Measurements from ENCODE around the gene FAM217B.
"Not testable (repeated sequence)": the region's sequence is repeated elsewhere in the genome, so short reads cannot be mapped to it uniquely, and the experiment has no call there.

FAM217B gene

DNA sequence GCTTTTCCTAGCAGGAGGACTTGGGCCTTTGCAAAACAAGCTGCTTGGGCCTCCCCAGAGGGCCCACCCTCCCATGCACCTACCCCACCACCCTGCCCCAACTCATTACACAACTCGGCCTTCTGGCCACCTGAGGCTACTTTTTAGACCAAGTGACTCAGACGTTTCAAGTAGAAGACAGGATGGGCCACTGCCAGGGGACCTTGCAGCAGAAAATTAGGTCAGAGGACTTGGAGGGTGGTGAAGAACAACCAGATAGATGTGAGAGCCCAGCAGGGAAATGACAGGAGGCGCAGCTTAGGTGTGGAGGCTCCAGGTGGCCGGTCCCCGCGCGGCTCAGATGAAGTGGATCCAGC is 1.5 kb upstream of the FAM217B start:
- no peak for DNase-seq (ENCODE audit: low read depth in 2 of 2)

DNA sequence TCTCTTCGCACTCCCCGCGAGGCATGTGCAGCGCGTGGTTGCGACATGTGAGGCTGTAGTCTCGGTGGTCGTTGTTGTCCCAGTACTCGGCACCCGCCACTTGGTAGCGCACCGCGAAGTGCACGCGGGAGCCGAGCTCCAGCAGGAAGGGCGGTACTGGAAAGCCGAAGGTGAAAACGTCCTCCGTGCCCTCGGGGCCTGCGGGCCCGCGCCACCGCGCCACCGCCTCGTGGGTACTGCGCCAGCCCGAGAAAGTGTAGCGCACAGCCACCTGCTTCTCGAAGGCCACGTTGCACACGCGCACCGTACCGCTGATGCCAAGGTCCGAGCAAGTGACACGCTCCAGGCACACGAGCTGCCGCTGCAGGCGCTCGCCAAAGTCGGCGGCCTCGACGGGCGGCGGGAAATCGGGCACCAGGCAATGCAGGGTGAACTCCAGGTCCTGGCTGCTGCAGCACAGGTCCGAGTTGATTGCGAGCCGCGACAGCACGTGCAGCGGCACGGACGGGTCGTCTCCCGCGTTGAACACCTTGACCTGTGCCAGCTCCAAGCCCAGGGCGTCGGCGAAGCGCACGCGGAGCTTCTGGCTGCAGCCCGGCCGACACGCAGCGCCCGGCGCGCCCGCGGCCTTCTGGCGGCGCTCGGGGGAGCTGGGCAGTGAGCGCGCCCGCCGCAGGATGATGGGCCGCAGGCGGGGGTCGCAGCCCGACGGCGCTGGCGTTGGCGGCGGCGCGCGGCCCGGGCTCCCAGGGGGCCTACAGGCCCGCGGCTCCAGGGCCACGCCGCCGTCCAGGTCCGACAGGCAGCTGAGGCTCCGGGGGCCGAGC is 924 bp upstream of the FAM217B start:
- DNase-seq (ENCODE audit: low read depth in 2 of 2), result no peak

DNA sequence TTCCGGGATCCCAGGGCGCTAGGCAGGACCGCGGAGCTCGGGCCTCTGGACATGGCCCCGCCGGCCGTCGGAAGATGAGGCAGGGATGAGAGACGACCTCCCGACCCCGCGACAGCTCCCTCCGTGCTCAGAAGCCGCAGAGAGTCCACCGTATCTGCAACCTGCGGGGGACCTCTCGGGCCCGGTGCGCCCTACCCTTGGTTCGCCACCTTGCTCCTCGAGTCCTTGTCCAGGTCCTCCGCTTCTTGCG is 385 bp upstream of the FAM217B start:
- no peak for DNase-seq (ENCODE audit: low read depth in 2 of 2)

DNA sequence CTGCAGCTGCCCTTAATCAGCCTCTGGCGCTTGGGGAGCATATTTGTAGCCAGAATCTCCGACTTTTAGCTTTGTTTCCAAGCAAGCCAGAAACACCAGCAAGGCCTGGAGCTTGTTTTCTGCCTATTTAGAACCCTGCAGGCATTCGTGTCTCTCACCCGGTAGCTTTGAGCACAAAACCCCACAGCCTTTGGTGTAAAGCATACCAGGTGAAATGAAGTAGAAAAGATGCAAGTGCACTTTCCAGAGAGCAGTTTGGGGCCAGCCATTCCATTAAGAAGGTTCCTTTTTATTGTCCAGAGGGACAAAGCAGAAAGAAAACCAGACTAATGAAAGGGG is 736 bp downstream of the FAM217B start:
- no peak for DNase-seq (ENCODE audit: low read depth in 2 of 2)

DNA sequence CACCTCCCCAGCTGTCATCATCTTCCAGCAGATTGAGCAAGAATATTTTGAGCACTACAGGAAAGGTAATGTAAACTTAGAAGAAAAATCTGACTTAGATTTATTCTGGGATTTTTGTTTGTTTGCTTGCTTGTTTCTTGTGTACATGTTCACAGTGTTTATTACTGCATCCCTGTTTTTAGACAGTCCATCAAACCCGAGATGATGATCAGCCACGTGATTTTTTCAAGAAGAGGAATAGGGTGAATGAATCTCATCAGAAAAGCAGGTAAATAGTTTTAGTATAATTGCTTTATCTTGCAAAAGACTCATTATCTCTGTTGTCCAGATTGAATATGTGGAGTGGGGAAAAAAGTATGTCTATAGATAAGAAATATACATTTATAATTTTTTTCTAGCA is 2.1 kb downstream of the FAM217B start:
- DNase-seq (ENCODE audit: low read depth in 2 of 2), result no peak

DNA sequence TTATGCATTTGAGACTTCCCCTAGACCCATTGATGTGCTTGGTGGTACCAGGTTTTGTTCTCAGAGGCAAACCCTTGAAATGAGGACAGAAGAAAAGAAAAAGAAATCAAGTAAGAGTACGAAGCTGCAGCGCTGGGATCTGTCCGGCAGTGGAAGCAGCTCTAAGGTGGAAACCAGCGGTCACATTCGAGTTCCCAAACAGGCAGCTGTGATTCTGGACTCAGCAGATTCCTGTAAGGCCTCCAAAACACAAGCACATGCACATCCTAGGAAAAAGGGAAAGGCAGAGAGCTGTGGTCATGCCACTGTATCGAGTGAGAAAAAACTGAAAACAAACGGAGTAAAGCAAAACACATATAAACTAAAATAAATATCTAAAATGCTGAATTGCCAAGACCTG is 4.5 kb downstream of the FAM217B start:
- no peak for DNase-seq (ENCODE audit: low read depth in 2 of 2)

DNA sequence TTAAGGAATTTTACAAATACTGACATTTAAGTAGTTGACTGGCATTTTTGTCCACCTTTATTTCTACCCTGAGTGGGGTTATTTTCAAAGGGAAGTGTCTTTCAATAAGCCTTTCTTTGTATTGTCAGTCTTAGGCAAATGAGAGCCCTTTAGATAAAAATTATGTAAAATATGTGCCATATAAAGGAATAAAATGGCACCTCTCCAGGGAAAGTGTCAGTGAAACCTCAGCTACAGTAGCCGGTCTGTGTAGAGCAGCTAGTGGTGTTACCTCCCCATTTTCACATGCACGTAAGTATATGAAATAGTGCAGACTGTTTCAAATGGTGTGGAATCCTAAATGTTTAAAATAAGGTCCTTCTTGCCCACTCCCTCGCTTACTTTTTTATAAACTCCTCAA is 5.0 kb downstream of the FAM217B start:
- no peak for DNase-seq (ENCODE audit: low read depth in 2 of 2)

DNA sequence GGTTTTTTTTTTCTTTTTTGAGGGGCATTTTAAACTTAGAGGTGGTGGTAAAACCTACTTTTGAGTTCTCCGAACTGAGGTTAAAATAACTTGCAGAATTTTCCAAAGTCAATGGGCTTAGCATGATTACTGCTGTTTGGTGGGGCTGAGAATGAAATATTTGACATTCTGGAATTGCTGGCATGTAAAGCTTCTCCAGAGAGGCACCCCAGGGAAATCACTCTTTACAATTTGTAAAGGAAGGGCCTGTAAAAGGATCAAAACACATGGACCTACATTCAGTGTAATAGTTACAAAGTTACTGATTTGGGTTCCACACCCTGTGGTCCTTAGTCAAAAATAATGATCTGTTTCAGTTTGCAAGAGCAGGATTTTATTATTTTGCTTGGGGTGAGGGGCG is 5.5 kb downstream of the FAM217B start:
- DNase-seq (ENCODE audit: low read depth in 2 of 2), result no peak

DNA sequence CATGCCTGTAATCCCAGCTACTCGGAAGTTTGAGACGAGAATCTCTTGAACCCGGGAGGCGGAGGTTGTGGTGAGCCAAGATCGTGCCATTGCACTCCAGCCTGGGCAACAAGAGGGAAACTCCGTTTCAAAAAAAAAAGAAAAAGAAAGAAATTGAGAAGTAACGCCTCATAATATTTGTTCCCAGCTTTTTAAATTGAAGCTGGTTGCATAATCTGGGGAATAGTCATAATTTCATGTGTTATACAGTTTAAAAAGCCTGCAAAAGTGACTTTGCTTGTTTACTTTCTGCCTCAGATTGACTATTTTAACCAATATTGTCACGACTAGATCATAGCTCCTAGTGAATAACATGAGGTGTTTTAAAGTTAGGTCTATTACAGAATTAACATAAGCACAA is 7.2 kb downstream of the FAM217B start:
- no peak for DNase-seq (ENCODE audit: low read depth in 2 of 2)

DNA sequence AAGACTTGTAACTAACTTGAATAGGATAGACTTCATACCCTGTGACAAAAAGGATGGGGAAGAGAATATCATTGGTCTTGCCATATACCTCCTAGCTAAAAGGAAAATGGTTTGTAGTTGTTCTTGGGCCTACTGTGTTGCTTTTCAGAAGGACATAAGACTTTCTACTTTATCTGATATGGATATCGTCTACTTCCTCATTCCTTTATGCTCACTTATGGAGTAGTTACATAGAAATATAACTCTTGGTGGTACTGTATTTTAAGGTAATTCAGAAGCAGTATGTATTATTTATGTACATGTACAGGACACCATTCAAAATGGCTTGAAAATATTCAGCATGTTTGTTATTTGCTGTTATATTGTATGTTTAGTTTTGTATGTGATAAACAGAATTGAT is 8.0 kb downstream of the FAM217B start:
- DNase-seq (ENCODE audit: low read depth in 2 of 2), result no peak

DNA sequence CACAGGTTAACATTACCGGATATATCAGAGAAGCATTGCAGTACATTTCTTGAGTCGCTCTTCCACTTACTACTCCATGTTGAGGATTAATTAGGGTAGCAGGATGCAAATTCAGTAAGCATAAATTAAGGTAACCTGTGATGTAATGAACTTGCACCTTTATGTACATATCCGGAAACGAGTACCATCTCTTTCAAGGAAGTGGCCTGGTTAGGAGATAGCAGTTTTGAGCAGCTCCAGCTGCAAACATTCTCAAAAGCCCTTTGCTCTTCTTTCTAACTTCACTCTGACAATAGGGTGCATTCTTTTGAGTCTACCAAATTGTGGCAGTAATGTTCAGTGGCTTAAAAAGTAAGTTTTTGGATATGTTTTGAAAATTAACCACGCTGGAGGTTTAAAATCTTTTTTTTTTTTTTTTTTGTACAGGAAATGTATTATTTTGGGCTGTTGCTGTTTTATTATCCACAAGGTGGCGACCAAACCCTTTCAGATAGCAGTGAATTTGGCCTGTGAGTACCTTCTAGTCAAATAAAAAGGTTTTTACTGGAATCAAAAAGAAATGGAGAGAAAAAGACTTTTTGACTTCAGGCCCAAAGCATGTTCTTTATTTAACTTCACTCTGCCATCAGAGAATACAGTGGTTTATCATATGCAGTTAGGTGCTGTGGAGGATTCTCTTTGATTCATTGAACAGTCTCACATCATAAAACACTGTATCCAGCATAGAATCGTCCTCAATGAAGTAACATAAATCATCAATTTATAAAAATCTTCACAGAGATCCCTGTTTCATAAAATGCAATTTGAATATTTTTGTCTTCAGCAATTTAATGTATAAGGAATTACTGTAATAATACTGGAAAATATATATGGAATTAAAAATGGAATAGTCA is 8.9 kb downstream of the FAM217B start:
- DNase-seq (ENCODE audit: low read depth in 2 of 2), result no peak

DNA sequence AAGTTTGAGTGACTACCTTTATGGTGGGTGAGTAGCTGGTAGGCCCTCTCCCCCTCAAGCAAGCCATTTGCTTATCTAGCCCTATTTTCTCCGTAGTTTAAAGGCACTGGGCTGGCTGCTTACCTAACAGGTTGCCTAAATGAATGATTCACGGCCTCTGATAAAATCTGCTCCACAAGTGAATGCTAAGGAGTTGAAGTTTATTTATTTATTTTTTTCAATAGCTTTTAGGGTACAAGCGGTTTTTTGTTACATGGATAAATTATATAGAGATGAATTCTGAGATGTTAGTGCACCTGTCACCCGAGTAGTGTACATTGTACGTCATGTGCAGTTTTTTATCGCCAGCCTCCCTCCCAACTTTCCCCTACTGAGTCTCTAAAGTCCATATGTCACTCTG is 9.7 kb downstream of the FAM217B start:
- no peak for DNase-seq (ENCODE audit: low read depth in 2 of 2)

DNA sequence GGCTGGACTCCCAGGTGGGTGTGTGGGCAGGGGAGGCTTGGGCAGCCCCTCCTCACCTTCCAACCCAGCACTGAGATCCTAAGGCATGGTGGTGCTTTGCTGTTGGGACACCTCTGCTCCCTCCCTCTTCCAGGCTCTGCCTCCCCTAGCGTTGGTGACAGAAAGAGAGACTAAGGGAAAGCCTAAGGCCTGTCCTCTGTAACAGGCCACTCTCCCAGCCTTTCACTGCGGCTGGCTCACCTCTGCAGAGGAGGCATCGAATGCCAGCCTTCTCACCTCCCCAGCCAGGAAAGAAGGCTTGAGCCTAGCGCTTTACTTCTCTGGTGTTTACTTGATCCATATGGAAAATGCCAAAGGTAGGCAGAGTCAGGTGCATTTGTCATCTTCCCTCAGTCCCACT is 14.5 kb downstream of the FAM217B start:
- DNase-seq (ENCODE audit: low read depth in 2 of 2), result no peak

DNA sequence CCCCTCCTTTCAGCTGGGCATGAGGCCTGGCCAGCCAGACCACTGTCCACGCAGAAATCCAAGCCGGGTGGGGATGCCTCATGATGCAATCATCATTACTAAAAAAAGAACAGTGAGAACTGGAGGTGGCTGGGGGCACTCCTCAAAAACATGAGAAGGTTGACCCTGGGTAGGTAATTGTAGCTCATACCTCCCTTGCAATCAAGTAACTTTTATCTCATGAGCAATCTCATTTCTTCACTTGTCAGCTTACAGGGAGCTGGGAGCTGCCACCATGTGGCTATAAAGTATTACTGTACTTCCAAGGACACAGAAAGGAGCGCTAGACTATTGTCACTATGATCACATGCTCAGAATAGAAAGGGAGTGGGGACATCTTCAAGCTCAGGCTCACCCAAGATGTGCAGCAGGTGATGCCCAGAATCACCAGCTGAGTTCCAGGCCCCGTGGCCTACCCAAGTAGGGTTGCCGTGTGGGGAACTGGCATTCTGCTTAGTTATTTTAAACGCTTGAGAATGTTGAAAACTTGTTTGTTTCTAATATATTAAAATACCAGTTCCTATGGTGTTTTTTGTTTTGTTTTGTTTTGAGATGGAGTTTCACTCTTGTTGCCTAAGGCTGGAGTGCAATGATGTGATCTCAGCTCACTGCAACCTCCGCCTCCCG is 15.1 kb downstream of the FAM217B start:
- no peak for DNase-seq (ENCODE audit: low read depth in 2 of 2)

DNA sequence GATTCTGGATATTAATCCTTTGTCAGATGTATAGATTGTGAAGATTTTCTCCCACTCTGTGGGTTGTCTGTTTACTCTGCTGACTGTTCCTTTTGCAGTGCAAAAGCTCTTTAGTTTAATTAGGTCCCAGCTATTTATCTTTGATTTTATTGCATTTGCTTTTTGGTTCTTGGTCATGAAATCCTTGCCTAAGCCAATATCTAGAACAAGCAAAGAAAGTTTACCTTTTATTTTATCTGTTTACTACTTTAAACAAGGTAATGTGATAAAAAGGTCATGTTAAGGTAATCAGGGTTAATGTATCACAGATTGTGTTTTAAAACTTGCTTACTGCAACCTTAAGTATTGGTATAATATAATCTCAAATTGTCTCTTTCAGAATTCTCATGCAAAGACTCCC is 17.4 kb downstream of the FAM217B start:
- not testable (repeated sequence) for DNase-seq (ENCODE audit: low read depth in 2 of 2)

DNA sequence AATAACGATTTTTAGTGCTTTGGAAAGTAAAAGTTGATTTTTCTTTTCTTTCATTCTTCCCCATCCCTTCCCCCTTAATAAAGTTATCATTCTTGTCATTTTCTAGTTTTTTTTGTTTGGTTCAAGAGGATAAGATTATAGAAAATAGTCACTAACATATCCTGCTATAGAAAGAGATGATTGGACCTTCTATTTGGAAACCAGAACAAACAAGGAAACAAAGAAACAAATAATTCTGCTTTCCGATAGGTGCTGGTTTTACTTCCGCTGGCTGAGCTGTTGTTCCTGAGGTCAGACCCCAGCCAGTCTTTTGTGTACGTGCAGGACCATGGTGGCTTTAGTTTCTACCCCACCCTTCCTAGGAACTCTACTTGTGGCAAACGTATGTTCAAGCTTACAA is 17.9 kb downstream of the FAM217B start, which contains the start of gene CDH26:
Gene CDH26 (plus strand): TSS at position 301 of the 400 bp plus-strand sequence. CDS start 304 bp downstream, outside the sequence.
- no peak for DNase-seq (ENCODE audit: low read depth in 2 of 2)

DNA sequence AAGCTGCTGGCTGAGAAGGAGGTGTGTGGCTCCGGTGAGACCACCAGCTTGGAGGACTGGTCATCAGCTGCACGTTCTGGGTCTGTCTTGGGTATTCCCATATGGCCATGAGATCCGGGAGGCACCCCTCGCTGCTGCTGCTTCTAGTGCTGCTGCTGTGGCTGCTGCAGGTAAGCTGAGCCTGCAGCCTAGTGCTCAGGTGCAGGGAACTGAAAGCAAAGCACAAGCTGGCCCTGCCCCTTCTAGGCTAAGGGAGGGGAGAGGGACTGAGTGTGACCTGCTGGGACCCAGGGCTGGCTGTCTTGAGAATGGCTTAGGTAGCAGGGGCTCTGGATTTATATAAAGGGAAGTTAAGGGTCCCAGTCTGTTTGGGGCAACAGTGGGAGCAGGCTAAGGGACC is 18.4 kb downstream of the FAM217B start:
- DNase-seq (ENCODE audit: low read depth in 2 of 2), result no peak

DNA sequence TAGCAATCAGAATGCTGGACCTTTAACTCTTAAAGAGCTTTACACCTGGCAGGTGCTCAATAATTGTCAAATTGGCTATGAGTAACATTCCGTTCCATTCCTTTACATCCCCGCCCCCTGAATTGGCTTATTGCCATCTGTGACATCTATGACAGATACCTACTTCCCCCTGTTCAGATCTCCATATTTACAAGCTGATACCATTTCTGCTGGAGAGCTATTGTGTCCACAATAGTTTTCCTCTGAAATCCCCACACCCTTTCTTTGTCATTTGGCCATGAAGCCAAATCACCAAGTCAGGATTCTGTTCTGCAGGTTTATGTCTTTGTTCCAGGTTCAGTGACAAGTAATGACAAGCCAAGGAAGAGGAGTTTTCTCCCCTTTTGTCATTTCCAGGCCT is 21.2 kb downstream of the FAM217B start:
- DNase-seq (ENCODE audit: low read depth in 2 of 2), result no peak

DNA sequence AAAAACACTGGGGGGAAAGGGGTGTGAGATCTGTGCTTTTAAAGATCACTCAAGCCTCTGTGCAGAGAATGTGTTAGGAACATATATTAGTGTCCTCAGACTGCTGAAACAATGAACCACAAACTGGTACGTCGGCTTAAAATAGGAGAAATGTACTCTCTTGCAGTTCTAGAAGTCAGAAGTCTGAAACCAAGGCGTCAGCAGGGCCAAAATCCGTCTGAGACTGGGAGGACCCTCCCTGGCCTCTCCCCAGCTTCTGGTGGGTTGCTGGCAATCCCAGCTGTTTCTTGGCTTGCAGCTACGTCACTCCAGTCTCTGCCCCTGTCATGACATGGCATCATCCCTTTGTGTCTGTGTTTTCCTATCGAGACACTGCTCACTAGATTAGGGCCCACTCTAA is 22.0 kb downstream of the FAM217B start:
- DNase-seq (ENCODE audit: low read depth in 2 of 2), result no peak

DNA sequence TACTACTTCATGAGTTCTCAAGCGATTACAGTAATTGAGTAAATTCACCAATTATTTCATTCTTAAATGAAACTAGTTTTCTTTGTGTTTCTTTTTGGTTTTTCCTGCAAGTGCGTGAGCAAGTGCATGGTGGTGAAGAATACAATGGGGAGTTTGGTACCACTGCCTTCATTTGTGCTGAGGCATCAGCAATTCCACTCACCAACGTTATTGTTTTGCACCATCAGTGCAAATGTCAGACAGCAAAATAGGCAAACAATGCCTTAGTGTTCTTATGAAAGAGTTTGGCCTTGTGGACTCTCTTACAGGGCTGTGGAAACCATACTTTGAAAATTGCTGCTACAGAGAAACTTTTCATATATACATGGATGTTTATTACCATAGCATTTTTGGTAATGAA is 26.2 kb downstream of the FAM217B start:
- no peak for DNase-seq (ENCODE audit: low read depth in 2 of 2)

DNA sequence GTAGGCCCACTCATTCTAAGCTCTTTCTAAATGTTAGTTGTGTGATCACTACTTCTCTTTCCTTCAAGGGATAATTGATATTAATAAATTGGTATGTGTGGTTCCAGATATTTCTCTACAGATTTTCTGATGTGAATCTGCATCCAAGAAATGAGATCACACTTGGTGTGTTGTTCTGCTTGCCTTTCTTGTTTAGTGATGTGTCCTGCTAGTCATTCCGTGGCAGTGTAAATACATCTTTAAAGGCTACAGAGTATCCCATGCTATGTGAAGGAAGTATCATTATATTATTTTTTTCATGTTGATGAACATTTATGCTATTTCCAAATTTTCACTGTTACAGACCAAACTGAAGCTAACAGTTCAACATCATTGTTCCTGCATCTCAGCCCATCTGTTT is 31.2 kb downstream of the FAM217B start:
- no peak for DNase-seq (ENCODE audit: low read depth in 2 of 2)

DNA sequence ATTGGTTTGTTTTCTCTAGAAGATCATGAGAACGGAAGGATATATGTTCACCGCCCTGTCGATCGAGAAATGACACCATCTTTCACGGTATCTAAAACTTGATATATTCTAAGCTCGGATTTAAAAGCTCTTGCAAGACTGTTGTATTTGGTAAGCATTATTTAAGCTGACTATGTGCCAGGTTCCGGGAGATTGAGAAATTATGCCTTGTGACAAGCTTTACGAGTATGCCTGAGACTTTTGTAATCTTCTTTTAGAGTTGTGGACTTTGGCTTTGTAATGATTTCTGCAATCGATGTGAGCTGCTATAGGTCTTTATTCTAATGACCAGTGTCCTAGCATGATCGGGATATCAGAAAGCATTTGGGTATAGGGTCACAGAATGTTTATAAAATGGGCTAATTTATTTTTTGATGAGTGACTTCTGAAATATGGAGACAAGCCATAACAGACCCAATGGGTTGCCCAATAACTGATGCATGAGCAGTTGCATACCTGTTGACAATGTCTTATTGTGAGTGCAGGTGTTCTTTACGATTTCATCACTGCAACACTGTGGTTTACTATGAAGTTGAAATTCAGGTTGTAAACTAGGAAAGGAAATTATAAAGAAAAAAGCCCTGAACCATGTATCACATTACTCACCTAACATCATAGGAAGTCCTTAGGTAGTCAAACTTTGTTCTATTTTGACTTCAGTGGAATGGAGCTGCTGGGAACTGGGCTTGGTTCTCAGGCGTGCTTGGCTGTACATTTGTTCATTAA is 32.0 kb downstream of the FAM217B start:
- no peak for DNase-seq (ENCODE audit: low read depth in 2 of 2)
